ENCODE measurements around the gene PRPF18. TPM values are rescaled to one million over a fixed set of nuclear protein-coding genes. Genes with fewer than 3 reads are reported as not detected.

The PRPF18 gene
- total RNA-seq, 1 donor from 2014 or later = 24.0 TPM

DNA sequence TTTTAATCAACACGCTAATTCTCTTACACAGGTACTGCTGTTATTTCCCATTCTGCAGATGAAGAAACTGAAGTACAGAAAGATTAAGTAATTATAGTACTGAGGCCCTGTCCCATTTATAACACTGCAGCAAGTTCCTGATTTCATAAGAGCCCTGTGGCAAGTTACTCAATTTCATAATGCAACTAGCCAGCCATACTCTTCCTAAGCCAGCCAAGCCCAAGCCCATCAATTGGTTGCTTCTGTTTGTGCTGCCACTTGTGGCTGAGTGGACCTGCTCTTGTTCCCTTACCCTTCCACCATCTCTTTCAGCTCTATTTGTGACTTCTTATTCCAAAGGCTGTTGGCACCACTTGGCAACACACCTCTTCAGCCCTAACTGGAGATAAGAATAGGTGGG lies 19.7 kb upstream of the PRPF18 start:
- Histone ChIP-seq H3K27me3 (ENCODE audit: control insufficient read depth in 3 of 3, insufficient read depth in 3 of 3, low read length in 3 of 3) (peaks cover 0 to 3% (median 0%) of the 10 kb centered on the region in 3 donors), H3K4me1 (ENCODE audit: control insufficient read depth in 3 of 3, insufficient read depth in 3 of 3, low read length in 3 of 3) (no peaks in the 10 kb centered on the region), H3K4me3 (ENCODE audit: low read length in 3 of 3) (no peak overlapping the region), H3K36me3 (ENCODE audit: control insufficient read depth in 3 of 3, insufficient read depth in 3 of 3, low read length in 3 of 3) (no peaks in the 10 kb centered on the region), H3K9ac (ENCODE audit: low read depth in 1 of 3, low read length in 3 of 3) (no peak overlapping the region), H3K9me3 (ENCODE audit: control insufficient read depth in 3 of 3, low read length in 3 of 3) (no peaks in the 10 kb centered on the region), H3K27ac (ENCODE audit: low read depth, low read length) (no peak overlapping the region)

DNA sequence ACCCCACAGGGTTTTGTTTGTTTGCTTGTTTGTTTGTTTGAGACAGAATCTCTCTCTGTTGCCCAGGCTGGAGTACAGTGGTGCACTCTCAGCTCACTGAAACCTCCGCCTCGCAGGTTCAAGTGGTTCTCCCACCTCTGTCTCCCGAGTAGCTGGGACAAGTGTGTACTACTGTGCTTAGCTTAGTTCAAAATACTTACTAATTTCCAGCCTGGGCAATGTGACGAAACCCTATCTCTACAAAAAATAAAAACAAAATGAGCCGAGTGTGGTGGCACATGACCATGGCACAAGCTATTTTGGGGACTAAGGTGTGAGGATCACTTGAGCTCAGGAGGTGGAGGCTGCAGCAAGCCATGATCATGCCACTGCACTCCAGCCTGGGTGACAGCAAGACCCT lies 15.2 kb upstream of the PRPF18 start:
- no peak overlapping the region for H3K4me3 ChIP-seq (ENCODE audit: low read length in 3 of 3)
- no peaks in the 10 kb centered on the region for H3K27me3 ChIP-seq (ENCODE audit: control insufficient read depth in 3 of 3, insufficient read depth in 3 of 3, low read length in 3 of 3)
- no peak overlapping the region for H3K27ac ChIP-seq (ENCODE audit: low read depth, low read length)
- H3K9me3 ChIP-seq (ENCODE audit: control insufficient read depth in 3 of 3, low read length in 3 of 3) = peaks cover 0 to 2% (median 0%) of the 10 kb centered on the region in 3 donors
- no peaks in the 10 kb centered on the region for H3K36me3 ChIP-seq (ENCODE audit: control insufficient read depth in 3 of 3, insufficient read depth in 3 of 3, low read length in 3 of 3)
- no peaks in the 10 kb centered on the region for H3K4me1 ChIP-seq (ENCODE audit: control insufficient read depth in 3 of 3, insufficient read depth in 3 of 3, low read length in 3 of 3)
- no peak overlapping the region for H3K9ac ChIP-seq (ENCODE audit: low read depth in 1 of 3, low read length in 3 of 3)

DNA sequence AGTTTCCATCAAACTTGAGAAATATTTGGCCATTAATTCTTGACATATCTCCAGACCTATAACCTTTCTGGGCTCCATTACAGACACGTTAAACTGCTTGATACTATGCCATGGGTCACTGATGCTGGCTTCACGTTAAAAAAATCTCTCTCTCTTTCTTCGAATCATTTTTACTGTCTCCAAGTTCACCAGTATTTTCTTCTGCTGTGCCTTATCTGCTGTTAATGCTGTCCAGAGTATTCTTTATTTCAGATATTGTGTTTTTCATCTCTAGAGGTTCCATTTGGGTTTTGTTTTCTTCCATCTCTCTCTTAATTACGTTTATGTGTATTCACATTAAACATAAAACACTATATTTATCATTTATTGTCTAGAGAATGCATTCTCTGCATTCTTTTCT lies 12.8 kb upstream of the PRPF18 start:
- Histone ChIP-seq H3K27me3 (ENCODE audit: control insufficient read depth in 3 of 3, insufficient read depth in 3 of 3, low read length in 3 of 3) (no peaks in the 10 kb centered on the region), H3K9ac (ENCODE audit: low read depth in 1 of 3, low read length in 3 of 3) (no peak overlapping the region), H3K36me3 (ENCODE audit: control insufficient read depth in 3 of 3, insufficient read depth in 3 of 3, low read length in 3 of 3) (no peaks in the 10 kb centered on the region), H3K4me1 (ENCODE audit: control insufficient read depth in 3 of 3, insufficient read depth in 3 of 3, low read length in 3 of 3) (no peaks in the 10 kb centered on the region), H3K4me3 (ENCODE audit: low read length in 3 of 3) (no peak overlapping the region), H3K27ac (ENCODE audit: low read depth, low read length) (no peak overlapping the region), H3K9me3 (ENCODE audit: control insufficient read depth in 3 of 3, low read length in 3 of 3) (peaks cover 0 to 2% (median 0%) of the 10 kb centered on the region in 3 donors)

DNA sequence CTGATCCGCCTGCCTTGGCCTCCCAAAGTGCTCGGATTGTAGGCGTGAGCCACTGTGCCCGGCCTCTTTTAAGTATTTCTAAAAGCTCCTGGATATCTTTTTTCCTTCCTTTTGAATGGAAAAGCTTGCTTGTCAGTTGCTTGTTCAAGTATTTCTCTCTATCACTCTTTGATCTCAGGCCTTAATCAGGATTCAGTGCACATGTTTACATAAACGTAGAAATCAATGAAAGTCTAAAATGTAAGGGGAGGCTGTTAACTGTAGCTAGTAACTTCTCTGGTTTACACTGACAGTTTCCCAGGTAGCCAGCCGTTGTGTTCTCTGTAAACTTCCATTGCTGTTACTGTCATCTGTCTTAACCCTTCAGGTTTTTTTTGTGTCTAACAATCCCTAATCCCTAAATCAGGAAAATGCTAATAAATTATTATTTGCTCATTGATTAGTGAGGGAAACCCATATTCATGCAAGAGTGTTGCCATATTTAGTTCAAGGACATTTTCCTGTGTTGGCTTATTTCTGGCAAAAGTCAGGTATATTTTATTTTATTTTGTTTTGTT lies 1.5 kb upstream of the PRPF18 start:
- no peak overlapping the region for H3K27ac ChIP-seq (ENCODE audit: low read depth, low read length)
- peaks cover 0 to 6% (median 5%) of the 10 kb centered on the region in 3 donors for H3K27me3 ChIP-seq (ENCODE audit: control insufficient read depth in 3 of 3, insufficient read depth in 3 of 3, low read length in 3 of 3)
- no peak overlapping the region for H3K9ac ChIP-seq (ENCODE audit: low read depth in 1 of 3, low read length in 3 of 3)
- H3K4me1 ChIP-seq (ENCODE audit: control insufficient read depth in 3 of 3, insufficient read depth in 3 of 3, low read length in 3 of 3) = peaks cover 12 to 17% (median 16%) of the 10 kb centered on the region in 3 donors
- H3K4me3 ChIP-seq (ENCODE audit: low read length in 3 of 3) = no peak overlapping the region
- H3K36me3 ChIP-seq (ENCODE audit: control insufficient read depth in 3 of 3, insufficient read depth in 3 of 3, low read length in 3 of 3) = peaks cover 0 to 2% (median 0%) of the 10 kb centered on the region in 3 donors
- no peaks in the 10 kb centered on the region for H3K9me3 ChIP-seq (ENCODE audit: control insufficient read depth in 3 of 3, low read length in 3 of 3)

DNA sequence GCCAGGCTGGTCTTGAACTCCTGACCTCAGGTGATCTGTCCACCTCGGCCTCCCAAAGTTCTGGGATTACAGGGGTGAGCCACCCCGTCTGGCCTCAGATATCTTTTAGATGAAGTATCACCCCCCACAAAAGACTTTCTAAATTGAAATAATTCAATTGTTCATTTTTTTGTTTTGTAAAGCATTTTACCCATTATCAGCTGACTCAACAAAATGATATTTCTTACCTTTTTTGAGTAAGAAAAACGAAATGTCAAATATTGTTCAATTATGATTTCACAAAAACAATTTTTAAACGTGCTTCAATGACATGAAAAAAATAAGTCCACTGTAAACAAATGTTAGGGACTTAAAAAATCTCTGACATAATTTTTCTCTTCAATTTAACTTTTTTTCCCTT lies 822 bp upstream of the PRPF18 start:
- no peaks in the 10 kb centered on the region for H3K9me3 ChIP-seq (ENCODE audit: control insufficient read depth in 3 of 3, low read length in 3 of 3)
- H3K36me3 ChIP-seq (ENCODE audit: control insufficient read depth in 3 of 3, insufficient read depth in 3 of 3, low read length in 3 of 3) = peaks cover 0 to 2% (median 0%) of the 10 kb centered on the region in 3 donors
- peaks cover 12 to 17% (median 16%) of the 10 kb centered on the region in 3 donors for H3K4me1 ChIP-seq (ENCODE audit: control insufficient read depth in 3 of 3, insufficient read depth in 3 of 3, low read length in 3 of 3)
- no peaks in the 10 kb centered on the region for H3K27me3 ChIP-seq (ENCODE audit: control insufficient read depth in 3 of 3, insufficient read depth in 3 of 3, low read length in 3 of 3)
- H3K4me3 ChIP-seq (ENCODE audit: low read length in 3 of 3) = no peak overlapping the region
- no peak overlapping the region for H3K27ac ChIP-seq (ENCODE audit: low read depth, low read length)
- H3K9ac ChIP-seq (ENCODE audit: low read depth in 1 of 3, low read length in 3 of 3) = no peak overlapping the region

DNA sequence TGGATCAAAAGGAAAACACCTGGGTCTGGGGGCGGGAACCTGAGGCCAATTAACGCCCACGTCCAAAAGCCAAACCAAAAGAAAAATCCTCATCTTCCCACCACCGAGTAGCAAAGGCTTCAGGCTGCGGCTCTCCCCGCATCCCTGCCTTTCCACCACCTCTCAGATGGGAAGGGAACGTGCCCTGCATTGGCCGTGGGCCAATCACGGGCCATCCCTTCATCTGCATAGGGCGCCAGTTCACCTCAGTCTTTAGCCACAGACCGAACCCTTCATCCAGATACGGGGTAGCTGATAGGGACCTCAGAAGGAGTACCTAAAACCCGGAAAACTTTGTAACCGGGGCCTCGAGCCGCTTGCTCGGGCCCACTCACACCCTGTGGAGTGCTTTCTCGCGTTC lies 626 bp downstream of the PRPF18 start:
- no peaks in the 10 kb centered on the region for H3K9me3 ChIP-seq (ENCODE audit: control insufficient read depth in 3 of 3, low read length in 3 of 3)
- H3K27me3 ChIP-seq (ENCODE audit: control insufficient read depth in 3 of 3, insufficient read depth in 3 of 3, low read length in 3 of 3) = no peaks in the 10 kb centered on the region
- H3K4me1 ChIP-seq (ENCODE audit: control insufficient read depth in 3 of 3, insufficient read depth in 3 of 3, low read length in 3 of 3) = peaks cover 12 to 18% (median 16%) of the 10 kb centered on the region in 3 donors
- peaks cover 2 to 5% (median 2%) of the 10 kb centered on the region in 3 donors for H3K36me3 ChIP-seq (ENCODE audit: control insufficient read depth in 3 of 3, insufficient read depth in 3 of 3, low read length in 3 of 3)
- H3K27ac ChIP-seq (ENCODE audit: low read depth, low read length) = peak overlapping the region; percentile 72
- H3K4me3 ChIP-seq (ENCODE audit: low read length in 3 of 3) = peak overlapping the region; percentile 98 to 100 (median 99)
- peak overlapping the region; percentile 94 to 95 (median 95) for H3K9ac ChIP-seq (ENCODE audit: low read depth in 1 of 3, low read length in 3 of 3)

DNA sequence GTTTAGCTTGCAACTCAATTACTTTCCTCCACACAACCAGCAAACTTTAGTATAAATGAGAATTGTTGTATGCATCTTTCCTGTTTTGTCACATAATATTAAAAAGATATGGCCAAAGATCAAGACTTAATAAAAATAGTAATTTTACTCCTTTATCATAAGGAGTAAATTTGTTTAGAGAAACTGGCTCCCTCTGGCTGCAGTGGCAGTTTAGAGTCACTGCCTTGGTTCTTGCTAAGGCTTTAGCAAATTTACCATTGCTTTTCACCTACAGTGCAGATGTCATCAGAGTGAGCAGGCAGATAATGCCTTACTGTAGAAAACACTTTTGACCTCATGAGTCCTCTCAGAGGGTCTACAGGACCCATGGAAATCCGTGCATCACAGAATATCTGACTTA lies 2.6 kb downstream of the PRPF18 start:
- Histone ChIP-seq H3K27ac (ENCODE audit: low read depth, low read length) (no peak overlapping the region), H3K4me1 (ENCODE audit: control insufficient read depth in 3 of 3, insufficient read depth in 3 of 3, low read length in 3 of 3) (peaks cover 12 to 21% (median 16%) of the 10 kb centered on the region in 3 donors), H3K9me3 (ENCODE audit: control insufficient read depth in 3 of 3, low read length in 3 of 3) (no peaks in the 10 kb centered on the region), H3K36me3 (ENCODE audit: control insufficient read depth in 3 of 3, insufficient read depth in 3 of 3, low read length in 3 of 3) (peaks cover 2 to 14% (median 6%) of the 10 kb centered on the region in 3 donors), H3K4me3 (ENCODE audit: low read length in 3 of 3) (no peak overlapping the region), H3K27me3 (ENCODE audit: control insufficient read depth in 3 of 3, insufficient read depth in 3 of 3, low read length in 3 of 3) (no peaks in the 10 kb centered on the region), H3K9ac (ENCODE audit: low read depth in 1 of 3, low read length in 3 of 3) (no peak overlapping the region)

DNA sequence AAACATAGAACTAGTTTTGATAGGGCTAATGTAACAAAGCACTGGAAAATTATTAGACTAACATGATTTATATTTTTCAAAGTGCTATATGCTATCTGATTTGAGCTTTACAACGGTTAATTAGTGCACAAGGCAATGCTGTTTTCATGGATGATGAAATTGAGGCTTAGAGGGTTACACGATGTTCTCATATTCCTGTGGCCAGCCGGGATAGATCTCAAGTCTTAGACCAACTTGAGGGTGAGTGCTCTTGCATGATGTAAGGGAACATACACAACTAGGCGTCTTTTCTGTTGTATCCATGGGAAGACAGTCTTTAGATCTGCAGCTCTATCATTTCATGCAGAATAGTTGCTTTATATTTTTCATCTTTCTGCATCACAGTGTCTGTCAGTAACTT lies 4.1 kb downstream of the PRPF18 start:
- no peak overlapping the region for H3K27ac ChIP-seq (ENCODE audit: low read depth, low read length)
- no peaks in the 10 kb centered on the region for H3K27me3 ChIP-seq (ENCODE audit: control insufficient read depth in 3 of 3, insufficient read depth in 3 of 3, low read length in 3 of 3)
- peaks cover 12 to 21% (median 16%) of the 10 kb centered on the region in 3 donors for H3K4me1 ChIP-seq (ENCODE audit: control insufficient read depth in 3 of 3, insufficient read depth in 3 of 3, low read length in 3 of 3)
- H3K4me3 ChIP-seq (ENCODE audit: low read length in 3 of 3) = no peak overlapping the region
- no peak overlapping the region for H3K9ac ChIP-seq (ENCODE audit: low read depth in 1 of 3, low read length in 3 of 3)
- H3K36me3 ChIP-seq (ENCODE audit: control insufficient read depth in 3 of 3, insufficient read depth in 3 of 3, low read length in 3 of 3) = peaks cover 2 to 14% (median 6%) of the 10 kb centered on the region in 3 donors
- H3K9me3 ChIP-seq (ENCODE audit: control insufficient read depth in 3 of 3, low read length in 3 of 3) = no peaks in the 10 kb centered on the region

DNA sequence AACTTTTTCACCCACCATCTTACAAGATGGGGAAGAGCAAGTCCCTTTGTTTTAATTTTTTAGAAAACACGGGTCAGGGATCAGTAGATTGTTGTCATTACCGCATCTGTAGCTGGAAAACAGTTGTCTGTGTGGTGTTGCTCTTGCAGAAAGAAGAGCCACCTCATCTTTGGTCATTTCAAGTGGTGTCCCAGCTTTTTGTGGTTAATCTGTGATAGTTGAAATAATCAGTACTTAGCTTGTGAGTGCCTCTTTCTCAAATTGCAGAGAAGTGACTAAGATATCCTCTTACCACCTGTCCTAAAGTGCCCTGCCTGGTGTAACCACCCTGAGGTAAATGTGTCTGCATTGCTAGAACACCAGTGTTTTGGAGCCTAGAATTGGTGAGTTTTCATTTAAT lies 5.5 kb downstream of the PRPF18 start:
- Histone ChIP-seq H3K9ac (ENCODE audit: low read depth in 1 of 3, low read length in 3 of 3) (no peak overlapping the region), H3K9me3 (ENCODE audit: control insufficient read depth in 3 of 3, low read length in 3 of 3) (no peaks in the 10 kb centered on the region), H3K4me1 (ENCODE audit: control insufficient read depth in 3 of 3, insufficient read depth in 3 of 3, low read length in 3 of 3) (peaks cover 10 to 16% (median 10%) of the 10 kb centered on the region in 3 donors), H3K27ac (ENCODE audit: low read depth, low read length) (no peak overlapping the region), H3K27me3 (ENCODE audit: control insufficient read depth in 3 of 3, insufficient read depth in 3 of 3, low read length in 3 of 3) (no peaks in the 10 kb centered on the region), H3K4me3 (ENCODE audit: low read length in 3 of 3) (no peak overlapping the region), H3K36me3 (ENCODE audit: control insufficient read depth in 3 of 3, insufficient read depth in 3 of 3, low read length in 3 of 3) (peaks cover 0 to 14% (median 6%) of the 10 kb centered on the region in 3 donors)

DNA sequence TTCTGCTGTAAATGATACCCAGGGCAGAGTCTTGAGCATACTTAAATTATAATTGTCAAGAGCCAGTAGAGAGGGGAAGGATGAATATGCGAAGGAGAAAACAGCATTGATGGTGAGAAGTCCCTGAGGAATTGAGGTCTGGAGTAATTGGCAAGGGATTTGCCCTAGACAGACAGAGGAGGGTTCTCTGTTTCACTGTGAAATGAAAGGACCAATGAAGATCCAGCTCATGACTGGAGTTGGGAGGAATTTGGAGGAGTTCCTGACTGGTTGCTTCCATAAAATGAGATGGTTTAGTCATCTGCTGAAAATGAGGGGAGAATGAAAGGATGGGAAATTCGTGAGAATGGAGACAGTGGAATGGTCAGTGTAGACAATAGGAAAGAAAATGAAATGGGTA lies 6.8 kb downstream of the PRPF18 start:
- H3K9ac ChIP-seq (ENCODE audit: low read depth in 1 of 3, low read length in 3 of 3) = no peak overlapping the region
- H3K4me3 ChIP-seq (ENCODE audit: low read length in 3 of 3) = no peak overlapping the region
- peaks cover 0 to 14% (median 6%) of the 10 kb centered on the region in 3 donors for H3K36me3 ChIP-seq (ENCODE audit: control insufficient read depth in 3 of 3, insufficient read depth in 3 of 3, low read length in 3 of 3)
- no peaks in the 10 kb centered on the region for H3K9me3 ChIP-seq (ENCODE audit: control insufficient read depth in 3 of 3, low read length in 3 of 3)
- H3K27me3 ChIP-seq (ENCODE audit: control insufficient read depth in 3 of 3, insufficient read depth in 3 of 3, low read length in 3 of 3) = no peaks in the 10 kb centered on the region
- H3K4me1 ChIP-seq (ENCODE audit: control insufficient read depth in 3 of 3, insufficient read depth in 3 of 3, low read length in 3 of 3) = peaks cover 0 to 9% (median 2%) of the 10 kb centered on the region in 3 donors
- H3K27ac ChIP-seq (ENCODE audit: low read depth, low read length) = no peak overlapping the region

Data from skeletal muscle tissue (tissue), 4 donors.